HEK293T (cell line): ENCODE measurements around the gene PRTFDC1.
"Not testable (repeated sequence)": the region's sequence is repeated elsewhere in the genome, so short reads cannot be mapped to it uniquely, and the experiment has no call there.

ENCODE experiments used
- CTCF ChIA-PET: fragments of 350-600 bp; formaldehyde crosslinking; extraction: SDS; loops from one replicate; lab custom pipeline; 2021; ENCODE audit warnings: antibody characterized with exemption, inconsistent platforms; lab: Yijun Ruan, JAX
- POLR2A ChIA-PET: fragments of 350-600 bp; formaldehyde crosslinking; extraction: SDS; loops from one replicate; lab custom pipeline; 2020; ENCODE audit warnings: antibody characterized with exemption, inconsistent platforms; lab: Yijun Ruan, JAX
- DNase-seq: peaks from one replicate; pipeline ENCODE4 v3.0.0; 2012; ENCODE audit warnings: mixed read lengths; ENCODE audit errors: extremely low spot score
- ARNT ChIP-seq: fragments of 450-650 bp; IDR thresholded peaks from 2 replicates; pipeline ENCODE4 v1.6.1; 2017; ENCODE audit warnings: mild to moderate bottlenecking
- BHLHE40 ChIP-seq: fragments of 450-650 bp; IDR thresholded peaks from 2 replicates; pipeline ENCODE4 v1.6.1; 2016; ENCODE audit warnings: mild to moderate bottlenecking, moderate library complexity, borderline replicate concordance
- CTBP1 ChIP-seq: fragments of 450-650 bp; IDR thresholded peaks from 2 replicates; pipeline ENCODE4 v1.6.1; 2016; ENCODE audit warnings: borderline replicate concordance
- ELF4 ChIP-seq: fragments of 450-650 bp; IDR thresholded peaks from 2 replicates; pipeline ENCODE4 v1.6.1; 2017; ENCODE audit warnings: antibody characterized with exemption
- FOXA1 ChIP-seq: fragments of 450-650 bp; IDR thresholded peaks from 2 replicates; pipeline ENCODE4 v1.6.1; 2016; ENCODE audit warnings: mild to moderate bottlenecking
- FOXK2 ChIP-seq: fragments of 450-650 bp; IDR thresholded peaks from 2 replicates; pipeline ENCODE4 v1.6.1; 2016; ENCODE audit warnings: mild to moderate bottlenecking
- FOXM1 ChIP-seq: fragments of 450-650 bp; IDR thresholded peaks from 2 replicates; pipeline ENCODE4 v1.6.1; 2017; ENCODE audit warnings: mild to moderate bottlenecking, borderline replicate concordance
- HDGF ChIP-seq: fragments of 450-650 bp; IDR thresholded peaks from 2 replicates; pipeline ENCODE4 v1.6.1; 2017; ENCODE audit warnings: antibody characterized with exemption, borderline replicate concordance
- L3MBTL2 ChIP-seq: fragments of 450-650 bp; conservative IDR thresholded peaks from 2 replicates; pipeline ENCODE4 v1.6.1; 2016; ENCODE audit warnings: mild to moderate bottlenecking
- LEF1 ChIP-seq: fragments of 450-650 bp; IDR thresholded peaks from 2 replicates; pipeline ENCODE4 v1.6.1; 2017; ENCODE audit warnings: mild to moderate bottlenecking, borderline replicate concordance
- NFRKB ChIP-seq: fragments of 450-650 bp; IDR thresholded peaks from 2 replicates; pipeline ENCODE4 v1.6.1; 2016; ENCODE audit warnings: mild to moderate bottlenecking, moderate library complexity
- PKNOX1 ChIP-seq: fragments of 450-650 bp; IDR thresholded peaks from 2 replicates; pipeline ENCODE4 v1.6.1; 2016
- SP1 ChIP-seq: fragments of 450-650 bp; IDR thresholded peaks from 2 replicates; pipeline ENCODE4 v1.6.1; 2017
- SUZ12 ChIP-seq: fragments of 450-650 bp; IDR thresholded peaks from 2 replicates; pipeline ENCODE4 v1.6.1; 2016; ENCODE audit warnings: mild to moderate bottlenecking
- TARDBP ChIP-seq: fragments of 450-650 bp; IDR thresholded peaks from 2 replicates; pipeline ENCODE4 v1.6.1; 2016
- ZNF384 ChIP-seq: fragments of 450-650 bp; IDR thresholded peaks from 2 replicates; pipeline ENCODE4 v1.6.1; 2016

The PRTFDC1 gene

GRCh38 chr10:24962995-24963394 lies 10.6 kb upstream of the PRTFDC1 start:
- TF ChIP-seq ZNF384 (no peak), TARDBP (no peak), PKNOX1 (no peak), LEF1 (no peak)
- ChIA-PET CTCF (interaction anchor here (0.8 kb wide), 1 partner anchor 11 kb away, joined by 3 read pairs; the partner anchor contains the start of gene PRTFDC1), POLR2A (no interaction called here)
- no peak for DNase-seq

- CTCF ChIA-PET = no interaction called here
- POLR2A ChIA-PET = no interaction called here
- no peak for TF ChIP-seq TARDBP
- TF ChIP-seq L3MBTL2 = no peak
- no peak for TF ChIP-seq ARNT
- no peak for TF ChIP-seq NFRKB
- TF ChIP-seq PKNOX1 = no peak
- no peak for DNase-seq
Observed at GRCh38 chr10:24961582-24961981, 9.2 kb upstream of the PRTFDC1 start.

GRCh38 chr10:24959382-24959730 lies 7.0 kb upstream of the PRTFDC1 start:
- DNase-seq = no peak
- TF ChIP-seq SUZ12 (no peak), BHLHE40 (no peak), CTBP1 (no peak), NFRKB (no peak), SP1 (no peak), ZNF384 (no peak), FOXK2 (no peak), FOXA1 (no peak), PKNOX1 (no peak), HDGF (no peak), ELF4 (no peak), L3MBTL2 (no peak), LEF1 (no peak), ARNT (no peak), FOXM1 (no peak)
- ChIA-PET CTCF (no interaction called here), POLR2A (no interaction called here)

GRCh38 chr10:24958721-24959381 lies 6.4 kb upstream of the PRTFDC1 start:
- no peak for DNase-seq
- TF ChIP-seq ELF4 = no peak
- TF ChIP-seq CTBP1 = no peak
- no peak for TF ChIP-seq PKNOX1
- no peak for TF ChIP-seq NFRKB
- TF ChIP-seq LEF1 = no peak
- no peak for TF ChIP-seq SP1
- no peak for TF ChIP-seq ZNF384
- TF ChIP-seq HDGF = no peak
- TF ChIP-seq FOXA1 = no peak
- ChIA-PET CTCF (interaction anchor here (0.6 kb wide), 2 partner anchors 16 to 188 kb away, joined by 3 read pairs; no protein-coding TSS in a partner anchor), POLR2A (no interaction called here)

GRCh38 chr10:24958091-24958720 lies 5.8 kb upstream of the PRTFDC1 start:
- TF ChIP-seq FOXM1 = no peak
- no peak for TF ChIP-seq PKNOX1
- no peak for TF ChIP-seq SP1
- no peak for TF ChIP-seq HDGF
- TF ChIP-seq NFRKB = no peak
- TF ChIP-seq L3MBTL2 = no peak
- no peak for TF ChIP-seq FOXA1
- no peak for TF ChIP-seq LEF1
- no peak for TF ChIP-seq ZNF384
- no peak for TF ChIP-seq ARNT
- no peak for TF ChIP-seq TARDBP
- TF ChIP-seq CTBP1 = no peak
- TF ChIP-seq SUZ12 = no peak
- TF ChIP-seq BHLHE40 = no peak
- no peak for TF ChIP-seq ELF4
- TF ChIP-seq FOXK2 = no peak
- CTCF ChIA-PET = no interaction called here
- DNase-seq = no peak
- POLR2A ChIA-PET = no interaction called here

- POLR2A ChIA-PET, DNase-seq, CTCF ChIA-PET: not testable (repeated sequence)
Observed at GRCh38 chr10:24957624-24958051, 5.2 kb upstream of the PRTFDC1 start.
